Activated CD4-positive, alpha-beta T cell treated with anti-CD3 and anti-CD28 coated beads, Interleukin-2, amount 50 U/mL, for 1 hour (primary cell): ENCODE data around the gene LEMD3.
"Not testable (repeated sequence)": the region's sequence is repeated elsewhere in the genome, so short reads cannot be mapped to it uniquely, and the experiment has no call there.

Experiments used
- DNase-seq: peaks from one replicate; pipeline ENCODE4 v3.0.0-alpha.2; 2020

The LEMD3 gene

GRCh38 chr12:65280306-65280705 is 110.9 kb downstream of the LEMD3 start:
- DNase-seq = no peak

GRCh38 chr12:65282840-65283239 is 113.5 kb downstream of the LEMD3 start:
- no peak for DNase-seq

GRCh38 chr12:65285532-65285931 is 116.1 kb downstream of the LEMD3 start:
- DNase-seq = not testable (repeated sequence)

- DNase-seq = no peak
Measured at GRCh38 chr12:65287426-65287825, 118.0 kb downstream of the LEMD3 start.

- DNase-seq = no peak
Measured at GRCh38 chr12:65292241-65292640, 122.9 kb downstream of the LEMD3 start.

- no peak for DNase-seq
Measured at GRCh38 chr12:65293735-65294134, 124.4 kb downstream of the LEMD3 start.

- no peak for DNase-seq
Measured at GRCh38 chr12:65294641-65295262, 125.4 kb downstream of the LEMD3 start.

- DNase-seq = no peak
Measured at GRCh38 chr12:65296508-65297265, 127.3 kb downstream of the LEMD3 start.
